Measurements from ENCODE around the gene SLC37A4.
"Not testable (repeated sequence)": the region's sequence is repeated elsewhere in the genome, so short reads cannot be mapped to it uniquely, and the experiment has no call there.

SLC37A4 gene

GRCh38 chr11:119030329-119031047 is at the start of gene SLC37A4:
SLC37A4 (minus strand) TSS chr11:119030877.
- peak; percentile 98 to 99 for DNase-seq (ENCODE audit: low read depth in 2 of 2)

GRCh38 chr11:119078675-119079420 is 48.2 kb upstream of the SLC37A4 start:
- DNase-seq (ENCODE audit: low read depth in 2 of 2), result no peak

- DNase-seq (ENCODE audit: low read depth in 2 of 2), result no peak
Observed at GRCh38 chr11:119077839-119078238, 47.2 kb upstream of the SLC37A4 start.

- DNase-seq (ENCODE audit: low read depth in 2 of 2), result peak; percentile 95 to 98
Observed at GRCh38 chr11:119067371-119068222, 36.9 kb upstream of the SLC37A4 start, which contains the start of gene VPS11. VPS11 (plus strand) TSS chr11:119067818; CDS start chr11:119067824, 6 bp downstream.

GRCh38 chr11:119065369-119065768 is 34.7 kb upstream of the SLC37A4 start:
- peak in 1 of 2 donors; percentile 10 for DNase-seq (ENCODE audit: low read depth in 2 of 2)

GRCh38 chr11:119062779-119063178 is 32.1 kb upstream of the SLC37A4 start:
- DNase-seq (ENCODE audit: low read depth in 2 of 2), result no peak

GRCh38 chr11:119061256-119061655 is 30.6 kb upstream of the SLC37A4 start:
- DNase-seq (ENCODE audit: low read depth in 2 of 2), result no peak

DNA sequence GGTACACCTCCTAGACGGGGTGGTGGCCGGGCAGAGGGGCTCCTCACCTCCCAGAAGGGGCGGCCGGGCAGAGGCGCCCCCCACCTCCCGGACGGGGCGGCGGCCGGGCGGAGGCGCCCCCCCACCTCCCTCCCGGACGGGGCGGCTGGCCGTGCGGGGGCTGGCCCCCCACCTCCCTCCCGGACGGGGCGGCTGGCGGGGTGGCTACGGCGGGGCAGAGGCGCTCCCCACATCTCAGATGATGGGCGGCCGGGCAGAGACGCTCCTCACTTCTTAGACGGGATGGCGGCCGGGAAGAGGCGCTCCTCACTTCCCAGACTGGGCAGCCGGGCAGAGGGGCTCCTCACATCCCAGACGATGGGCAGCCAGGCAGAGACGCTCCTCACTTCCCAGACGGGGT is 28.5 kb upstream of the SLC37A4 start:
- DNase-seq (ENCODE audit: low read depth in 2 of 2), result not testable (repeated sequence)

DNA sequence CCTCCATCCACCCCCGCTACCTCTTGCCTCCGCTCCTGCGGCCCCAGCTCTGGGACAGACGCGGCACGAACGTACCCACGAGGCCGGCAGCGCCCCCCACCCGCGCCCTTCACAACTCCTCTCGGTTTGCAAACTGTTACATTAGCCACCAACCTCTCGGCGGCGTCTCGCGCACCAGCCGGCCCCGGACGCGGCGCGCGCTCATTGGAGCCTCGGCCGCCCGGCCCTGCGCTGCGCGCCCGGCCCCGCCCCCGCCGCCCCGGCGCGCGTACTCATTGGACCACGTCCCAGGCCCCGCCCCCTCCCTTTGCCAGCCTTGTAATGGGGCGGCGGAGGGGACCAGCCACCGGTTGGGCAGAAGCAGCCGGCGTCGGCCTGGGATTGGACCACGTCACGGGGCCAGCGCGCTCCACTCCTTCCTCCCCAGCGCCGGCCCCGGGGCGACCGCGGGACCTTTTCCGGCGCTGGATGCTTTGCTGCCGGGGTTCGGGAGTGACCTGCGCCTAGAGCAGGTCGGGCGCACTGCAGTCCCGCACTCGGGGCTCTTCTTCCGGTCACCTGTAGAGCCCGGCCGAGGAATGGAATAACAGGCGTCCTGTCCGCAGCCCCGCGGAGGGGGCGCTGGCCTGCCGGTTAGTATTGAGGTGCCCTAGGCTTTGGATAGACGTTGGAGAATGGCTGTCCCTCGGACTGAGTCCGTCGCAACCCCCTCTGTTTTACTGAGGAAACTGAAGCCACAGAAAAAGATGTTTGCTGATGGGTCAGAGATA is 26.5 kb upstream of the SLC37A4 start, which contains the start of gene HYOU1:
TSS of gene HYOU1 (minus strand) at position 206 of the 770 bp plus-strand sequence. CDS start 1,045 bp downstream, outside the sequence.
- DNase-seq (ENCODE audit: low read depth in 2 of 2), result peak; percentile 97 to 99

DNA sequence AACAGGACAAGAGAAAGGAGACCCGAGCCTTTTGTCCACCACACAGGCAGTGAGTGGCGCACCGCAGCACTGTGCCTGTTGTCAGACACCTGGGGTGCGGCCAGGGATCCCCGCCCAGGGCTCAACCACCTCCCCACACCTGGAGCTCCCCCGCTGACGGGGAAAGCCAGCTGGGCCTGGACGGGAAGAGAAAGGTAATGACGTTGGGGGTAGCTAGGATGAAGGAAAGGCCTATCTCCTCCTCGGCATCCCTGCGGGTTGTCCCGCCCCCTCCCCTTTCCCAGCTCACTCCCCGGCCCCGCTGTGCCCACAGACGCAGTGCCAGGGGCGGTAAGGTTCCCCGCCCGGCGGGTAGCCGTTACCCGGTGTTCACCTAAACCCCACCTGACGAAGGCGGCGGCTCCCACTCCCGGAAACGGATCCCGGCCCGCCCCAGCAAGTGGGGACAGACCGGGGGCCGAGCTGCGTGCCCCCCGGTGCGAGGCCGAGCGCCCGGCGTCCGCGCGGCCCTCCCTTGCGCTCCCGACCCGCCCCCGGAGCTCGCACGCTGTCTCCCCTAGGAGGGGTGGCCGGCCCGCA is 25.8 kb upstream of the SLC37A4 start:
- DNase-seq (ENCODE audit: low read depth in 2 of 2), result peak in 1 of 2 donors; percentile 28

- DNase-seq (ENCODE audit: low read depth in 2 of 2), result no peak
Observed at GRCh38 chr11:119055901-119056300, 25.2 kb upstream of the SLC37A4 start.

- DNase-seq (ENCODE audit: low read depth in 2 of 2), result no peak
Observed at GRCh38 chr11:119054418-119054817, 23.7 kb upstream of the SLC37A4 start.

GRCh38 chr11:119052163-119052814 is 21.6 kb upstream of the SLC37A4 start:
- DNase-seq (ENCODE audit: low read depth in 2 of 2), result no peak

GRCh38 chr11:119051440-119052162 is 20.9 kb upstream of the SLC37A4 start:
- no peak for DNase-seq (ENCODE audit: low read depth in 2 of 2)

GRCh38 chr11:119049081-119049480 is 18.4 kb upstream of the SLC37A4 start:
- DNase-seq (ENCODE audit: low read depth in 2 of 2), result no peak

DNA sequence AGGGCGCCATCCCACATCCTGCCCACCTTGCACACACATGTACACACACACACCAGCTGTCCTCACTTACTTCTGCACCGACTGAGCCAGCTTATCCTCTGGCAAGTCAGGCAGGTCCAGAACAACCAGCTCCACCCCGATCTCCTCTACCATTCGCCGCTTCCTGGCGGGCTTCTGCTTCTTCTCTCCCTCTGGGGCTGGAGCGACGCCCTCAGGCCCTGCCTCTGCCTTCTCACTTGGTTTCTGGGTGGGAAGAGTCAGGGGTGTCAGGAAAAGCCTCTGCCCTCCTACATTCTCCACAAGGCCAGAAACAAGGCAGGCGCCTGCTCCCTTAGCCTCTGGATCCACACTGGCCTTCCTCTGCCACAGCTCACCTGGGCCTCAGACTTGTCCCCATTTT is 18.0 kb upstream of the SLC37A4 start:
- no peak for DNase-seq (ENCODE audit: low read depth in 2 of 2)

- no peak for DNase-seq (ENCODE audit: low read depth in 2 of 2)
Observed at GRCh38 chr11:119047205-119047604, 16.5 kb upstream of the SLC37A4 start.

- DNase-seq (ENCODE audit: low read depth in 2 of 2), result no peak
Observed at GRCh38 chr11:119046489-119046888, 15.8 kb upstream of the SLC37A4 start.

DNA sequence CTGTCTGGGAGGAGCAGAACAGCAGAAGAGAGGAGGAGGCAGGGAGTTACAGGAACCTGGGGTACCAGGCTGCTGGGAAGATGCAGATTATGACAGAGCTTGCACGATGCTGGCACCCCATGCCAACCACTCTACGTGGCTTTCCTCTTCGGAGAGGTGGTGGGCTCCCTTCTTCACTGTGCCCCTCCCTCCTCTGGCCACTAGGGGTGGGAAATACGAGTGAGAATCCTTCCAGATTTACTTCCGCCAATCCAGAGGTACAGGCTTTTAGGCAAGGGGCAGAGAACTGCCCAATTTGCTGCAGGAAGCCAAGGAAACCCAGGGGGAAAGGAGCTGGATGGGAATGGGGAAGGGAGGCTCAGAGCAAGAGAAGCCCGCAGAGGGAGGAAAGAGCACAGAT is 14.0 kb upstream of the SLC37A4 start:
- DNase-seq (ENCODE audit: low read depth in 2 of 2), result no peak

DNA sequence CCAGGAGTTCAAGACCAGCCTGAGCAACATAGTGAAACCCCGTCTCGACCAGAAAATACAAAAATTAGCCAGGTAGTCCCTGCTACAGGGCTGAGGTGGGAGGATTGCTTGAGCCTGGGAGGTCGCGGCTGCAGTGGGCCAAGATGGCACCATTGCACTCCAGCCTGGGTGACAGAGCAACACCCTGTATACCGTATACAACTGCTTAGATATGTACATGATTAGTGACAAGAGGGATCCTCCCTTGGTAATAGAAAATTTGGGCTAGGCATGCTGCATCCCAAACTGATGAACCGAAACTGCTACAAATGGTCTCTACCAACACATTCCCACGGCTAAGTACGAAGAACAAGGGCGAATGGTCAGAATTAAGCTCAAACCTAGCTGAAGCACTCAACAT is 12.2 kb upstream of the SLC37A4 start:
- no peak for DNase-seq (ENCODE audit: low read depth in 2 of 2)

Data from stimulated activated CD8-positive, alpha-beta memory T cell treated with anti-CD3 and anti-CD28 coated beads, Interleukin-2, amount 100 ng/mL, for 1 hour (primary cell).